Activated naive CD4-positive, alpha-beta T cell treated with anti-CD3 and anti-CD28 coated beads, Interleukin-2, amount 50 U/mL, for 24 hours (primary cell): ENCODE results near the gene FAM124A.

ENCODE experiments used
- H3K27ac Mint-ChIP-seq: one replicate; pipeline ENCODE4 v1.8.0; 2021; ENCODE audit warnings: mild to moderate bottlenecking, mixed read lengths
- H3K27me3 Mint-ChIP-seq: one replicate; pipeline ENCODE4 v1.8.0; 2021; ENCODE audit warnings: mixed read lengths
- H3K36me3 Mint-ChIP-seq: one replicate; pipeline ENCODE4 v1.8.0; 2021; ENCODE audit warnings: mixed read lengths
- H3K4me1 Mint-ChIP-seq: one replicate; pipeline ENCODE4 v1.8.0; 2021; ENCODE audit warnings: mixed read lengths
- H3K4me3 Mint-ChIP-seq: one replicate; pipeline ENCODE4 v1.8.0; 2021; ENCODE audit warnings: mild to moderate bottlenecking, mixed read lengths
- H3K9me3 Mint-ChIP-seq: one replicate; pipeline ENCODE4 v1.8.0; 2021; ENCODE audit warnings: mixed read lengths

Gene FAM124A

DNA sequence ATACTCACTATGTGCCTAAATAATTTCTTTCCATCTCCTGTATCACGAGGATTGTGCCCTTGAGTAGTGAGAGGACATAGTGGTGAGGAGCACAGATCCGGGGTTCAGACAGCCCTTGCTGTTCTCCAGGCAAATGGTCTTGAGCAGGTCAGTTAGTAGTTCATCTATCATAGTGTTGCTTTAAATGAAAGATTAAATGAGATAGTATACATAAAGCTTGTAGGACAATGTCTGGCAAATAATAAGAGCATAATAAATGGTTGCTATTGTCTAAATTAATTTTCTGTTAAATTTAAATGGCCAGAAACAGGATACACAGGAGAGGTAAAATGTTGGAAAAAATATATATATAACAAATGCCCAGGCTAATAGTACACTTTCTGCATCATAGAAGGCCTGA lies 23.4 kb downstream of the FAM124A start:
- Mint-ChIP-seq H3K4me1 (no peaks in the 10 kb centered on the region), H3K36me3 (no peaks in the 10 kb centered on the region), H3K4me3 (no peak overlapping the region), H3K27me3 (peaks cover 8% of the 10 kb centered on the region), H3K27ac (no peak overlapping the region), H3K9me3 (no peaks in the 10 kb centered on the region)

DNA sequence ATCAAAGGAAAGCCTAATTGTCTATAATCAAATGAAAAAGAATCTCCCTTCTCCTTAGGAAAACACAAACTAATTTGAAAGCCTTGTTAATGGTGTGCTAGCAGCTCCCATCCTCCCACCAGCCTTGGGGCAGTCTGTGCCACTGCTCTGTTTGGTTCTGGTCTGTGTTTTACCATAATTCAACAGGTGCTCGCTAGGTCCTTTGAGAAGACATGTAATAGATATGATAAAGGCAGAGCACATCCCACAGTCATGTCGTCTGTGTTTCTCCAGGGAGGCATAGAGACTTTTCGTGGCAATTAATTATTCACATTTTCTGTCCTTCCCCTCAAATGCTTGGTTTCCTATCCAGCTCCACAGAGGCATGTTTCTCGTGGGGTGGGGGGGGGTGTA lies 23.8 kb downstream of the FAM124A start:
- Mint-ChIP-seq H3K4me3 (no peak overlapping the region), H3K36me3 (no peaks in the 10 kb centered on the region), H3K9me3 (no peaks in the 10 kb centered on the region), H3K4me1 (no peaks in the 10 kb centered on the region), H3K27ac (no peak overlapping the region), H3K27me3 (peaks cover 5% of the 10 kb centered on the region)

DNA sequence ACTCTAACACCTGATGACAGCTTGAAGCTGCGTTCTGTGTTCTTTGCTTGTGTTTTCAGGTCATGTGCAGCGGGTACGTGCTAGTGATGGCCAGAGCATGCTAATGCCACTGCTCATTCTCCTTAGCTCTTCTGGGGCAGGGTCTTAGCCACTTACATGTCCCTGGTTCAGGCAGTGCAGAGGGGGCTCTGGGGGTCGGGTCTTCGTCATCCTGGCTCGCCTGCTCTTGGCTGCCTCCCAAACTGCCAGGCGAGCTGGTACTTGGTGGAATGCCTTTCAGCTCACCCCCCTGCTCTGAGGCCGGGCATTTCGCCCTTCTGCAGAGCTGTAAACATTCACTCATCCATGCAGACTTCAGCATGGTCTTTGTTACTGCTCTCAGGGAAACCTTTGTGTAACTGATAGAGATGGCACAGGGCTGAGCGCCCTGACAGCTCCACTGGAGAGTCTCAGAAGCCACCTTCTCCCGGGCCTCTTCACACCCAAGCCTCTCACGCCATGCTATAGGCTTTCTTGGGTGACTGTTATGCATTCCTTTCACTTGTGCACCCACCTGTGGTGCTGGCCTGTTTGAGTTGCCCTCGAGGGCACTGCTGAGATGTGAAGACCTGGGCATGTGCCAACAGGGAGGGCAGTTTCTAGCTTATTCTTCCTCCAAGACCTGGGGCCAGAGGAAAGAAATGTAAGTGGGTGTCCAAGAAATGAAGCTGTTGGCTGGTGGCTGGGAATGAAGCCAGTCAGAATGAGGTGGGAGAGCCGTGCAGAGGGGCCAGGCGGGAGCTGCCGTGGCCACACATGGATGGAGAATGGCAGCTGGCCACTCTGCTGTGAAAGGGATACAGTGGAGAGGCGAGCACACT lies 24.4 kb downstream of the FAM124A start:
- H3K36me3 Mint-ChIP-seq: no peaks in the 10 kb centered on the region
- no peak overlapping the region for H3K4me3 Mint-ChIP-seq
- no peaks in the 10 kb centered on the region for H3K4me1 Mint-ChIP-seq
- H3K9me3 Mint-ChIP-seq: no peaks in the 10 kb centered on the region
- H3K27ac Mint-ChIP-seq: no peak overlapping the region
- peaks cover 3% of the 10 kb centered on the region for H3K27me3 Mint-ChIP-seq

DNA sequence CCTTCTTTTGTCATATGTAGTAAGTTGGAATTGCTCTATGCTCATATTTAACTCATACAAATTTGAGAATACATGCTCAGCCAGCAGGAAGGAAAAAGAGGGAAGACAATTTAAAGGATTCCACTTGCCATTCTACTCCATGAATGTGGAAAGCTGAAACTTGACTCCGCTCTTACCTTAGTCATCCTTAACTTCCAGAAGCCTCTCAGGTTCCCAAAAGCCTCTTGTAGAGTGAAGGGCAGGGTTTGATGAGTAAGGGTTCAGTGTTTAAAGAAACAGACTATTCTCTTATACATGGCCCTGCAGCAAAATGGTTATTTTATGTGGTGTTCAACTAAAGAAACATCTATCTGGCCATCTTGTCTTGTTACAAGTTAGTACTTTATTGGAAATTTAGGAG lies 27.1 kb downstream of the FAM124A start:
- Mint-ChIP-seq H3K9me3 (no peaks in the 10 kb centered on the region), H3K27ac (no peak overlapping the region), H3K36me3 (no peaks in the 10 kb centered on the region), H3K4me3 (no peak overlapping the region), H3K27me3 (peaks cover 2% of the 10 kb centered on the region), H3K4me1 (no peaks in the 10 kb centered on the region)

DNA sequence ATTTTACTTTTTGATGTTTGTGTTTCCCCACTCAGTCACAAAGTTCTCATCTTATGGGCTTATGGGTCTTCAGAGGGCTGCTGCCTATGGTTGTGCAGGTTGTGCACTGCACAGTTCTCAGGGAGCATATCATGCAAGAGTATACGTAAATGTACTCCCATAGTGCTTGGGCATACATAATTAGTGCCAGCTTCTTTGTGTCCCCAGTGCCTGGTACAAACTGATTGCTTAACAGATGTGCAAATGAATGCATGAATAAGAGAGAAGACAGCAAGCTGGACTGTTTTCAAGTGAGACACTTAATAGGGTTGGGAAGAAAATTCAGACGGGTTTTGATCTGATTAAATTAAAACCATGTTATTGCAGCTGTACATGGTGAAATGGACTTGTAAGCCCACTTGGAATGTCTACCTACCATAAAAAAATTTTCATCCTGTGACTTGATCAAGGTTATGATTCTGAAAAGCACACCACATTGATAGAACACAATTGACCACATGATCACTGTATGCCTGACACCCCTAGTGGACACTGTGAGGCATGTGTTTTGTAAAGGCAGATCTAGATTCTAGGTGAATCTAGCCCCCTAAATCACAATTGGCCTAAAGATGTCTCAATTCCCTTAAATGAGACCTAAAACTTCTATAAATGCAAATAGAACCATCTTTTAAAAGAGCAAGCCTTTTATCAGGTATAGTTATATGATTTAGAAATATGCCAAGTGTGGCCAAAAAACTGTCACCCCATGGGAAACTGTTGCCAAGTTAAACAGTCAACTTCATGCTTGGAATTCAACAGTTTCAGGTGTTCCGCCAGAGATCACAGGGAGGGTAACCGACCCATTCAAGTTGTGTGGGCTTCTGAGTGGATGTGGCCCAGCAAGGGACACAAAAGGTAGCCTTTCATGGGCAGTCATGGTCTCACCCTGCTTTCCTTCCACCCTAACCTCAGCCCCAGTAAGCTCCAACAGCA lies 27.9 kb downstream of the FAM124A start:
- no peaks in the 10 kb centered on the region for H3K4me1 Mint-ChIP-seq
- no peaks in the 10 kb centered on the region for H3K27me3 Mint-ChIP-seq
- H3K4me3 Mint-ChIP-seq: no peak overlapping the region
- no peaks in the 10 kb centered on the region for H3K36me3 Mint-ChIP-seq
- H3K9me3 Mint-ChIP-seq: no peaks in the 10 kb centered on the region
- no peak overlapping the region for H3K27ac Mint-ChIP-seq

DNA sequence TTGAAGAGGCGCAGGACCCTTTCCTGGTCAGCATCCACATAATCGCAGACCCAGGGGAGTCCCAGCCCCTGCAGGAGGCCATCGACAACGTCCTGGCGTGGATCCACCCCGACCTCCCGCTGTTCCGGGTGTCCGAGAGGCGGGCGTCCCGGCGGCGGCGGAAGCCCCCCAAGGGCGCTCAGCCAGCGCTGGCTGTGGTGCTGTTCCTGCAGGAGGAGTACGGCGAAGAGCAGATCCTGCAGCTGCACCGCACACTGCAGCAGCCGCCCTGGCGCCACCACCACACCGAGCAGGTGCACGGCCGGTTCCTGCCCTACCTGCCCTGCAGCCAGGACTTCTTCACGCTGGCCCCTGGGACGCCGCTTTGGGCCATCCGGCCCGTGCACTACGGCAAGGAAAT lies 29.3 kb downstream of the FAM124A start:
- Mint-ChIP-seq H3K27ac (no peak overlapping the region), H3K4me3 (no peak overlapping the region), H3K9me3 (no peaks in the 10 kb centered on the region), H3K27me3 (no peaks in the 10 kb centered on the region), H3K36me3 (no peaks in the 10 kb centered on the region), H3K4me1 (no peaks in the 10 kb centered on the region)

DNA sequence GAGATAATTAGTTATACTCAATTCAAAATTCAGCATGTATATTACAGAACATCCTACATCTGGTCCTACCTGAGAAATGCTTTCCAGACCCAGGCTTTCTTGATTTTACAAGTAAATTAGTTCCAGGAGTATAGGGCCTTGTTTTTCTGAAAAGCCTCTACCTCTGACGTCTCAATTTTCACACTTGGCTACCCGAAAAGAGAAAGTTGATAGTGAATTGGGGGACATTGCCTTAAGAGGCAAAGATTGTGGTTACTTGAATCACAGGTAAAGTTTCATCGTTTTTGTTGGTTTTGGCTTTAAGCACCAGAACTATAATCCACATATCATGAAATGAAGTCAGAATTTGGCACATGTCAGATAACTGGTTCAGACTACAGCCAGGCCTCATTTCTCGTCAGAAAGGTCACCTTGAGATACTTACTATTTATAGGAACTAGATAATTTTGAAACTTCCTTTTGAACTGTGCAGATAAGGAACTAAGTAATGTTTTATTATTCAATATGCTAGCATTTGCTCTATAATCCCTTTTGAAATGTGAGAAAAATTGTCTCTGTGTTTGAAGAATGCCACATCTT lies 30.8 kb downstream of the FAM124A start:
- Mint-ChIP-seq H3K4me1 (no peaks in the 10 kb centered on the region), H3K27me3 (no peaks in the 10 kb centered on the region), H3K9me3 (no peaks in the 10 kb centered on the region), H3K27ac (no peak overlapping the region), H3K4me3 (no peak overlapping the region), H3K36me3 (no peaks in the 10 kb centered on the region)

DNA sequence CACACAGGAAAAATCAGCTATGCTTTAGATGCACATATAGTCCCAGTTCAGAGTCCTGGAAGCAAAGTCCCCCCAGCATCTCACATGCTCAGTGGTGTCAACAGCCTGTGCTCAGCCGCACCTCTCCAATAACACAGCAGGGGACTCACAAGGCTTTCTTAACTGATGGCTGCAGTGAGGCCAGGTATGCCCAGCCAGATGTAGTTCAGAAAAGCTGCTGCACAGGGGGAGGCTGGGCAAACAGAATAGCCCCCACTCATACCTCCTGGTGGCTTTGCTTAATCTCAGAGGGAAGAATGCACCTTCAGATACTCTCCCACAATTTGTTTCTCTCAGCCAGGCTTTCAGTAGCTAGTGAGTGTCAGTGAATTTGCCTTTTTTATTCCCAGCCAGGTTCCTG lies 33.4 kb downstream of the FAM124A start:
- Mint-ChIP-seq H3K27ac (no peak overlapping the region), H3K4me1 (no peaks in the 10 kb centered on the region), H3K4me3 (no peak overlapping the region), H3K9me3 (no peaks in the 10 kb centered on the region), H3K36me3 (no peaks in the 10 kb centered on the region), H3K27me3 (no peaks in the 10 kb centered on the region)

DNA sequence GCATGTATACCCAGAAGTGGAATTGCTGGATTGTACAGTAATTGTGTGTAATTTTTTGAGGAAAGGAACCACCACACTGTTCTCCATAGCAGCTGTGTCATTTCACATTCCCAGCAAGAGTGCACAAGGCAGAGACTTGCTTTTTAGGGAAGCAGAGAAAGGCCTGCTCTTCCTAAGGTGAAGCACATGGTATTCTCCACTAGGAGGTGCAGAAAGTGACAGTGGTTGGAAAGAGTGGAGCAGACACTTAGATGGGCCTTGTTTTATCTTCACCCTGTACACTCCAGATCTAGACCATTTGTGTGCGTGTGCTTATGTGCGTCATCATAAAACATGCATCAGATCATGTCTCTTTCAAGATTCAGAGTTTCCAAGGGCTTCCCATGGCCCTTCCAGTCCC lies 35.0 kb downstream of the FAM124A start:
- Mint-ChIP-seq H3K27me3 (no peaks in the 10 kb centered on the region), H3K4me3 (no peak overlapping the region), H3K9me3 (no peaks in the 10 kb centered on the region), H3K27ac (no peak overlapping the region), H3K4me1 (no peaks in the 10 kb centered on the region), H3K36me3 (no peaks in the 10 kb centered on the region)

DNA sequence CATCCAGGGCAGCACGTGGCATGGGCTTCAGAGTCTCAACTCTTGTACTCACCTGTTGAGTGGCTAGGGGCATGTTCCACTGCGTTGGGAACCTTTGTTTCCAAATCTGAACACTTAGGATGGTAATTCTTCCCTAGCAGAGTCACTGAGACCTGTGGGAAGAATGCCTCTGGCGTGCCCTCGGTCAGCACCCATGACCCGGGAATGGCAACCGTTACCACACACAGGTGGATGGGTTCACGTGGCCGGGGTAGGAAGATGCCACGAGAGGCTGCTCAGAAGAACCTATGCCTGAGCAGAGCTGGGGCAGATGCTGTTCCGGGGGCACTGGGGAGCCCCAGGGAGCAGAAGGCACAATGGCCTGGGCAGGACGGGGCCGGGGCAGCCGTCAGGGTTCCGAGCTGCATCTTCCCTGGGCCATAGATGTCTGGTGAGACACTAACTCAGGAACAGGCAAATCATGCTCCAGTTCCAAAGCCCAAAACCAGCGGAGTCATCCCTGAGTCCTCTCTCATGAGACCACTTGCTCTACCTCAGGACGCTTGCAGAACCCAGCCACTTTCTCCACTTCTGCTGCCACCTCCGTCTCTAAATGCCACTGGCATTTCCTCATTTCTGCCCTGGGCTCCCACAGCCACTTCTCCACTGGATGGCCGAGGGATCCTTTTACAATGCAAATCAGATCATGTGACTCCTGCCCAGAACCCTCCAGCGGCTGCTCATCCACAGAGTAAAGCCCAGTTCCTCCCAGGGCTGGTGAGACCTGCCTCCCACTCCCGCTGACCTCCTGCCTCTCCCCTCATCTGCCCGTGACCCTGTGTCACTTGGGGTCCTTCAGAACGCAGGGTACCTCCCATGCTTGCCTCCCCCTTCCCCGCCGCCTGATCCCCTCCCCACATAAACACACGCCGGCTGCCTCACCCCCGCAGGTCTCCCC lies 36.7 kb downstream of the FAM124A start:
- Mint-ChIP-seq H3K4me3 (no peak overlapping the region), H3K27me3 (no peaks in the 10 kb centered on the region), H3K9me3 (no peaks in the 10 kb centered on the region), H3K36me3 (no peaks in the 10 kb centered on the region), H3K4me1 (no peaks in the 10 kb centered on the region), H3K27ac (no peak overlapping the region)

DNA sequence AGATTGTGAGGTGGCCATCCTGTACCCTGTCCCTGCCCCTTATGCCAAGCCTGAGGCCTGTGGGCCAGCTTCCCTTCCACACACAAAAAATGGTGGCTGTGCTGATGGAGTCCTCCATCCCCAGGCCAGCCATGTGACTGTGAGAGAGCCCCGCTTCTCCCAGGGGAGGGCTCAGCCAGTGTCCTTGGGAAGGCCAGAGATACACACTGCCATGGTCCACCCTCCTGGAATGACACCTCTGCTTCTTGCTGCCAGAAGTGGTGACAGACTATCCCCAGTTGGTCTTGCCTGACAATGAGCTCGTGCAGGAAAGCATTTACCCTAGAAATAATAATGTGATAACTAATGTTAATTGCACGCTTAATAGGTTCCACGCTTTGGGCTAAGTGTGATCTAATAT lies 38.0 kb downstream of the FAM124A start:
- Mint-ChIP-seq H3K4me3 (no peak overlapping the region), H3K27ac (no peak overlapping the region), H3K4me1 (no peaks in the 10 kb centered on the region), H3K9me3 (no peaks in the 10 kb centered on the region), H3K27me3 (no peaks in the 10 kb centered on the region), H3K36me3 (no peaks in the 10 kb centered on the region)

DNA sequence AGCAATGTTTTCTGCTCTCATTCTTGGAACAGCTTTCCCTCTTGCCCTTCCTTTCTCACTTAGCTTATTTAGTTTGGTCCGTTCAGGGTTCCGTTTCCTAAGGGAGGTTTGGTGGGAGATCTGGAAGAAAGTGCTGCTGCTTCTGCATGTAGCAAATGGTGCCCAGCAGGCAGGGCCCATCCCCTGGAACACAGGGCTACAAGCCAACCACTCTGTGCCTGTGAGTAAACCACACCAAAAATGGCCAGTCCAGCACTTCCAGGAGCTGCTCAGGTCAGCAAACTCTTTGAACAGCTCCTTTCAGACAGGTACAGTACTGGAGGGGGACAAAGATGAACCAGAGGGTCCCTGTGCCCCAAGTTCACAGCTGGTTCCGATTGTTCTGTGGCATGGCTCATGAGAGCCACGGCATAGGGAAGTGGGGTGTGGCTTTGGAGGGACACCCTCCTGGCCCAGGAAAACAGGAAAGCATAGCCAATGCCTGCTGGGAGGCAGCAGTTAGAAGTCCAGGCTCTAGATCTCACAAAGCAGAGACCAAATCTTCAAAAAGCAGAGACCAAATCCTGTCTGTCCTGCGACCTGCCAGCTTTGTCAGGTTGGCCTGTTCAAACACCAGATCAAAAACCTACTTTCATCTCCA lies 39.5 kb downstream of the FAM124A start:
- Mint-ChIP-seq H3K36me3 (no peaks in the 10 kb centered on the region), H3K9me3 (no peaks in the 10 kb centered on the region), H3K4me1 (no peaks in the 10 kb centered on the region), H3K27me3 (no peaks in the 10 kb centered on the region), H3K4me3 (no peak overlapping the region), H3K27ac (no peak overlapping the region)

DNA sequence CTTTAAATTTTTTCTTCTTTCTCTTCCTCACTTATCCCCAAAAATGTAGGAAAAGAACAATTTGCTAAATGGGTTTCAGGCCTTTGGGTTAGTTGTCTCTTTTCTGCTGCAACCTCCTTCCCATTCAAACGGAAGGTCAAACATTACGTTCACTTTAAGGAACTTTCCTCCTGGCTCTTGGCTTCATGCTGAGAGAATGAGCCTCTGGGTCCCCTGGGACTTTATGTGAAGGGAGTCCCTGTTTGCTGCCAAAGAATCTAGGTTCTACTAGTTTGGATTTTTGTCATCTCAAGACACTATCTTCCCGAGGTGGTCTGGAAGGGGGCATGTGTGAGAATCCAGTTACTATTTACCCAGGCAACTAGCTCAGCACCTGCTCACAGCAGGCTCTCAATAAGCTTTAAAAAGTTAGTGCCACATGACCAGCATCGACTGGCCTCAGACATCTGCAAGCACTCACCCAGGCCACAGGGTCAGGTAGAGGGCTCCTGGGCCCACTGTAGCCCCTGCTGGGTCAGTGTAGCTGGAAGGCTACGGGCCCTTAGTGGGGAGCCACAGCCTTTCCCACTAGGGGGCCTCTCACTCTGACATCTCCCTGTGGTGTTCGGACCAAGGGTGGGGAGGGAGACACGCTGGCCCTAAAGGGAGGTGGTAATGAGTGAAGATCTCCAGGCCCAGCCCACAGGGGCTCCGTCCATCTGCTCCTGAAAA lies 40.5 kb downstream of the FAM124A start:
- H3K27ac Mint-ChIP-seq: no peak overlapping the region
- no peak overlapping the region for H3K4me3 Mint-ChIP-seq
- no peaks in the 10 kb centered on the region for H3K4me1 Mint-ChIP-seq
- no peaks in the 10 kb centered on the region for H3K36me3 Mint-ChIP-seq
- H3K9me3 Mint-ChIP-seq: no peaks in the 10 kb centered on the region
- H3K27me3 Mint-ChIP-seq: no peaks in the 10 kb centered on the region

DNA sequence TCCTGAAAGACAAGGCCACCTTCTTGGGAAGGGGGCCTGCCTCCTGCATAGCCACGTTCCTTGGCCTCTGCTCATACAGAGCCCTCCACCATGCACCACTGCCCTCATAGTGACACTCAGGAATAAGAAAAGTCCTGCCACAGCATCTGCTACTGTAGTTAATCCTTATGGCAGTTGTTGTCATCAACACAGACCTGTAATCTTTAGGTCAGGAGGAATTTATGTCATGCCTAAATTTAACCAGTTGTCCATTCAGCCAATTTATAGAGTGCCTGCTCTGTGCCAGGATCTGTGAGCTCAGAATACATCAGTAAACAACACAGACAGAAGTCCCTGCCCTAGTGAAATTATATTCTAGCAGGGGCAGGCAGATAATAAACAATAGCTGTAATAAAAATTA lies 44.4 kb downstream of the FAM124A start:
- H3K4me1 Mint-ChIP-seq: no peaks in the 10 kb centered on the region
- H3K9me3 Mint-ChIP-seq: no peaks in the 10 kb centered on the region
- no peaks in the 10 kb centered on the region for H3K27me3 Mint-ChIP-seq
- H3K36me3 Mint-ChIP-seq: no peaks in the 10 kb centered on the region
- no peak overlapping the region for H3K4me3 Mint-ChIP-seq
- H3K27ac Mint-ChIP-seq: no peak overlapping the region
